Superior temporal gyrus (tissue), 1 donor: Measurements from ENCODE around the gene DND1.
"Not testable (repeated sequence)": the region's sequence is repeated elsewhere in the genome, so short reads cannot be mapped to it uniquely, and the experiment has no call there.

Experiments
- DNase-seq: peaks from one replicate; pipeline ENCODE4 v3.0.0-alpha.2; 2016; ENCODE audit errors: extremely low spot score

DND1 gene

GRCh38 chr5:140631036-140631417 lies 42.3 kb downstream of the DND1 start:
- DNase-seq: peak; percentile 34

GRCh38 chr5:140630292-140631035 lies 42.9 kb downstream of the DND1 start:
- DNase-seq: no peak

DNA sequence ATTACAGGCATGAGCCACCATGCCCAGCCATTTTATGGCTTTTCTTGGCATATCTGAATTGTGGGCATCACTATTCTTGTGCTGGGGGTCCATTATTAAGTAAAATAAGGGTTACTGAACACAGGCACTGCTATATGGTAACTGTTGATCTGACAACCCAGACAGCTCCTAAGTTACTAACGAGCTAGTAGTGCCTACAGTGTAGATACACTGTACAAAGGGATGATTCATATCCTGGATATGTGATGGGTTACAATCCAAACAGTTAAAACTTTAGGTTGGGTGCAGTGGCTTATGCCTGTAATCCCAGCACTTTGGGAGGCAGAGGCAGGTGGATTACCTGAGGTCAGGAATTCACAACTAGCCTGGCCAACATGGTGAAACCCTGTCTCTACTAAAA lies 44.7 kb downstream of the DND1 start:
- no peak for DNase-seq

DNA sequence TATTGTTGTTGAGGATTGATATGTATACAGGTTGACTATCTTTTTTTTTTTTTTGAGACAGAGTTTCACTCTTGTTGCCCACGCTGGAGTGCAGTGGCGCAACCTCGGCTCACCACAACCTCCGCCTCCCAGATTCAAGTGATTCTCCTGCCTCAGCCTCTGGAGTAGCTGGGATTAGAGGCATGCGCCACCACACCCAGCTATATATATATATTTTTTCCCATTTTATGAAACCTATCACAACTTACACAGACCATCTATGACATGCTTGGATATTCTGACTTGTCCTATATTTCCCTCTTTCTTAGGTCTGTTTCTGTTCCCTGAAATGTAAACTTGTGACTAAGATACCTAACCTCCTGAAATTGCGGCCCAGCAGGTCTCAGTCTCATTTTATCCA lies 45.4 kb downstream of the DND1 start:
- DNase-seq: no peak

DNA sequence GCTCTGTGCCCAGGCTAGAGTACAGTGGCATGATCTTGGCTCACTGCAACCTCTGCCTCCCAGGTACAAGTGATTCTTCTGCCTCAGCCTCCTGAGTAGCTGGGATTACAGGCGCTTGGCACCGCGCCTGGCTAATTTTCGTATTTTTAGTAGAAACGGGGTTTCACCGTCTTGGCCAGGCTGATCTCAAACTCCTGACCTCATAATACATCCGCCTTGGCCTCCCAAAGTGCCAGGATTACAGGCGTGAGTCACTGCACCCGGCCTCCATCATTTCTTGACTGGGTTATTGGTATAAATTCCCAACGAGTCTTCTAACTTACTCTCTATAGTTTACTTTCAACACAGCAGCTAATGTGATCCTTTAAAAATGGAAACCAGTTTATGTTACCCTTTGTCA lies 48.5 kb downstream of the DND1 start:
- DNase-seq: not testable (repeated sequence)

- DNase-seq: not testable (repeated sequence)
Measured at GRCh38 chr5:140623061-140623460, 50.3 kb downstream of the DND1 start.

GRCh38 chr5:140622301-140622700 lies 51.1 kb downstream of the DND1 start:
- no peak for DNase-seq
